Measurements from ENCODE around the gene TMEM109. TPM values are rescaled to one million over a fixed set of nuclear protein-coding genes. Genes with fewer than 3 reads are reported as not detected.

Gene TMEM109
- total RNA-seq, 1 donor from 2014 or later: 127 TPM

- peaks cover 5 to 85% of the 10 kb centered on the region in 2 donors for H3K36me3 ChIP-seq
- peaks cover 18% of the 10 kb centered on the region for H3K4me1 ChIP-seq
- no peak for TF ChIP-seq POLR2AphosphoS5 (IDR thresholded peaks at IDR 0.05; ENCODE audit: insufficient read depth in 1 of 2, low read depth in 1 of 2)
- TF ChIP-seq POLR2A (IDR thresholded peaks at IDR 0.05): no peak
- TF ChIP-seq CTCF (IDR thresholded peaks at IDR 0.05): no peak
- H3K9me3 ChIP-seq: no peaks in the 10 kb centered on the region
- H3K27ac ChIP-seq: no peak overlapping the region
- no peaks in the 10 kb centered on the region for H3K27me3 ChIP-seq
- DNase-seq (ENCODE audit: extremely low spot score in 2 of 2): no peak
- H3K4me3 ChIP-seq: no peak overlapping the region
- intact Hi-C loops (cut with DNase I): loop anchor here (2.0 to 10.0 kb wide), 2 partner anchors 67 to 1715 kb away; partner anchors contain the start of genes EML3 and ROM1
These were observed 14.0 kb upstream of the TMEM109 start for GRCh38 chr11:60899977-60900376.

GRCh38 chr11:60900673-60901404 lies 13.1 kb upstream of the TMEM109 start:
- peaks cover 27% of the 10 kb centered on the region for H3K4me1 ChIP-seq
- no peak overlapping the region for H3K27ac ChIP-seq
- intact Hi-C loops (cut with DNase I): loop anchor here (10.0 kb wide), 1 partner anchor 1714 kb away; the partner anchor contains the start of genes EML3 and ROM1
- no peak overlapping the region for H3K4me3 ChIP-seq
- H3K36me3 ChIP-seq: peaks cover 5 to 76% of the 10 kb centered on the region in 2 donors
- TF ChIP-seq CTCF (IDR thresholded peaks at IDR 0.05) (no peak), POLR2AphosphoS5 (IDR thresholded peaks at IDR 0.05; ENCODE audit: insufficient read depth in 1 of 2, low read depth in 1 of 2) (no peak), POLR2A (IDR thresholded peaks at IDR 0.05) (no peak)
- H3K27me3 ChIP-seq: no peaks in the 10 kb centered on the region
- DNase-seq (ENCODE audit: extremely low spot score in 2 of 2): no peak
- H3K9me3 ChIP-seq: no peaks in the 10 kb centered on the region

- DNase-seq (ENCODE audit: extremely low spot score in 2 of 2): no peak
These were observed 11.3 kb upstream of the TMEM109 start for GRCh38 chr11:60902625-60903024.

GRCh38 chr11:60905047-60905446 lies 8.9 kb upstream of the TMEM109 start:
- H3K9me3 ChIP-seq: no peaks in the 10 kb centered on the region
- H3K4me3 ChIP-seq: peak overlapping the region; percentile 77 to 99
- peaks cover 34% of the 10 kb centered on the region for H3K4me1 ChIP-seq
- no peak for DNase-seq (ENCODE audit: extremely low spot score in 2 of 2)
- peaks cover 0 to 35% of the 10 kb centered on the region in 2 donors for H3K36me3 ChIP-seq
- peak overlapping the region; percentile 91 for H3K27ac ChIP-seq
- H3K27me3 ChIP-seq: no peaks in the 10 kb centered on the region
- TF ChIP-seq POLR2A (IDR thresholded peaks at IDR 0.05) (no peak), POLR2AphosphoS5 (IDR thresholded peaks at IDR 0.05; ENCODE audit: insufficient read depth in 1 of 2, low read depth in 1 of 2) (no peak)
- intact Hi-C loops (cut with DNase I): loop anchor here (5.0 to 10.0 kb wide), 2 partner anchors 63 to 1710 kb away; partner anchors contain the start of genes CCDC86, EML3 and ROM1

More at GRCh38 chr11:60902625-60903024, 11.3 kb upstream of the TMEM109 start:
- H3K36me3 ChIP-seq: peaks cover 3 to 58% of the 10 kb centered on the region in 2 donors
- peaks cover 34% of the 10 kb centered on the region for H3K4me1 ChIP-seq
- intact Hi-C loops (cut with DNase I): loop anchor here (10.0 kb wide), 1 partner anchor 1712 kb away; the partner anchor contains the start of genes EML3 and ROM1
- no peak overlapping the region for H3K27ac ChIP-seq
- no peak overlapping the region for H3K4me3 ChIP-seq
- H3K27me3 ChIP-seq: no peaks in the 10 kb centered on the region
- TF ChIP-seq CTCF (IDR thresholded peaks at IDR 0.05) (no peak), POLR2AphosphoS5 (IDR thresholded peaks at IDR 0.05; ENCODE audit: insufficient read depth in 1 of 2, low read depth in 1 of 2) (no peak), POLR2A (IDR thresholded peaks at IDR 0.05) (no peak)
- H3K9me3 ChIP-seq: no peaks in the 10 kb centered on the region

- no peak for DNase-seq (ENCODE audit: extremely low spot score in 2 of 2)
- Histone ChIP-seq H3K27me3 (no peaks in the 10 kb centered on the region), H3K36me3 (peaks cover 0 to 29% of the 10 kb centered on the region in 2 donors), H3K9me3 (no peaks in the 10 kb centered on the region), H3K4me3 (peak overlapping the region; percentile 77 to 99), H3K4me1 (peaks cover 34% of the 10 kb centered on the region), H3K27ac (peak overlapping the region; percentile 91)
- TF ChIP-seq POLR2A (IDR thresholded peaks at IDR 0.05) (no peak), POLR2AphosphoS5 (IDR thresholded peaks at IDR 0.05; ENCODE audit: insufficient read depth in 1 of 2, low read depth in 1 of 2) (peak in 1 of 2 donors; percentile 54)
- intact Hi-C loops (cut with DNase I): loop anchor here (5.0 to 10.0 kb wide), 2 partner anchors 63 to 1709 kb away; partner anchors contain the start of genes CCDC86, EML3 and ROM1
These were observed 8.3 kb upstream of the TMEM109 start for GRCh38 chr11:60905551-60906113.
